Spleen (tissue), 7 donors: ENCODE results near the gene KCTD13.

Experiments
- POLR2A ChIP-seq, 3 donors: fragments of 450-650 bp; IDR thresholded peaks; one replicate each; pipeline ENCODE4 v1.5.1; 2017; ENCODE audit warnings: antibody characterized with exemption in 3 of 3, mild to moderate bottlenecking in 1 of 3
- POLR2AphosphoS5 ChIP-seq, 3 donors: sonication (generic); formaldehyde crosslinking; IDR thresholded peaks; one replicate each; pipeline ENCODE4 v1.5.1; 2017; ENCODE audit warnings: antibody characterized with exemption in 3 of 3
- TF ChIP-seq, protein P1 (sequence below), 11 experiments: fragments of 200-600 bp in 7 of 11; fragments of 450-650 bp in 4 of 11; sonication (generic) in 4 of 11; IDR thresholded peaks in 8 of 11; conservative IDR thresholded peaks in 3 of 11; 1 replicate in 7 of 11; 2 replicates in 4 of 11; pipeline versions ENCODE4 v1.4.0 to v1.8.0; 2016 to 2021; ENCODE audit warnings: antibody characterized with exemption in 11 of 11, inconsistent platforms in 4 of 11, mild to moderate bottlenecking in 1 of 11
- donor health status: DM: no; HTN: no; CAD: no; lungs with moderate emphysema.
- donor health status: DM: no; HTN: no; CAD: no.
- donor health status: DM: no; HTN: no; CAD: no.

DNA sequence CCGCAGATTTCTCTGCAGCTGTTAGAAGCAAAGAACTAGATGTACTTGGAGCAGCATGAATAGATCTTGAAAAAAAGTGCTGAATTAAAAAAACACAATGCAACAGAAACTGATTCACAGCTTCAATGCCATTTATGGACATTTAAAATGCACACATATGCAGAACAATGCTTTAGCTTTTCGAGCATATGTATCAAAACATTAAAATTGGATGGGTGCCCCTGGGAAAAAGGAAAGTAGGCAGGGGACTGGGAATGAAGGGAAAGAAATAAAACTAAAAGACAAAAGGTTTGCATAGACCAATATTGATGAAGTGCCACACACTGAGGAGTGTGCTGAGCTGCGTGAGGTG lies 5.0 kb downstream of the KCTD13 start:
- TF ChIP-seq, protein P1, sequence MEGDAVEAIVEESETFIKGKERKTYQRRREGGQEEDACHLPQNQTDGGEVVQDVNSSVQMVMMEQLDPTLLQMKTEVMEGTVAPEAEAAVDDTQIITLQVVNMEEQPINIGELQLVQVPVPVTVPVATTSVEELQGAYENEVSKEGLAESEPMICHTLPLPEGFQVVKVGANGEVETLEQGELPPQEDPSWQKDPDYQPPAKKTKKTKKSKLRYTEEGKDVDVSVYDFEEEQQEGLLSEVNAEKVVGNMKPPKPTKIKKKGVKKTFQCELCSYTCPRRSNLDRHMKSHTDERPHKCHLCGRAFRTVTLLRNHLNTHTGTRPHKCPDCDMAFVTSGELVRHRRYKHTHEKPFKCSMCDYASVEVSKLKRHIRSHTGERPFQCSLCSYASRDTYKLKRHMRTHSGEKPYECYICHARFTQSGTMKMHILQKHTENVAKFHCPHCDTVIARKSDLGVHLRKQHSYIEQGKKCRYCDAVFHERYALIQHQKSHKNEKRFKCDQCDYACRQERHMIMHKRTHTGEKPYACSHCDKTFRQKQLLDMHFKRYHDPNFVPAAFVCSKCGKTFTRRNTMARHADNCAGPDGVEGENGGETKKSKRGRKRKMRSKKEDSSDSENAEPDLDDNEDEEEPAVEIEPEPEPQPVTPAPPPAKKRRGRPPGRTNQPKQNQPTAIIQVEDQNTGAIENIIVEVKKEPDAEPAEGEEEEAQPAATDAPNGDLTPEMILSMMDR (IDR thresholded peaks at IDR 0.05 in 8 of 11, conservative IDR thresholded peaks at IDR 0.05 in 3 of 11) = no peak
- TF ChIP-seq POLR2A (IDR thresholded peaks at IDR 0.05) (no peak), POLR2AphosphoS5 (IDR thresholded peaks at IDR 0.05) (no peak)
